HG02798 (cell line): ENCODE results near the gene GIMAP6.
"Not testable (repeated sequence)": the region's sequence is repeated elsewhere in the genome, so short reads cannot be mapped to it uniquely, and the experiment has no call there.

Experiments
- ATAC-seq: cut with Tn5 transposase; IDR thresholded peaks from one replicate; pipeline ENCODE4 v1.9.1; 2021; ENCODE audit warnings: mild to moderate bottlenecking; ENCODE audit not compliant: unreplicated experiment, poor library complexity

The GIMAP6 gene

GRCh38 chr7:150648353-150649079, 16.3 kb upstream of the GIMAP6 start:
- ATAC-seq = no peak

- ATAC-seq = no peak
These were observed 13.3 kb upstream of the GIMAP6 start for GRCh38 chr7:150645259-150646020.

- ATAC-seq = no peak
These were observed 10.7 kb upstream of the GIMAP6 start for GRCh38 chr7:150642926-150643325.

GRCh38 chr7:150641854-150642253, 9.7 kb upstream of the GIMAP6 start:
- no peak for ATAC-seq

- ATAC-seq = no peak
These were observed 1.7 kb upstream of the GIMAP6 start for GRCh38 chr7:150633926-150634325.

- ATAC-seq = peak; percentile 58
These were observed 930 bp downstream of the GIMAP6 start for GRCh38 chr7:150631084-150631826.

- ATAC-seq = no peak
These were observed 2.8 kb downstream of the GIMAP6 start for GRCh38 chr7:150629347-150629746.

- ATAC-seq = no peak
These were observed 4.2 kb downstream of the GIMAP6 start for GRCh38 chr7:150627959-150628358.

GRCh38 chr7:150626696-150627095, 5.5 kb downstream of the GIMAP6 start:
- no peak for ATAC-seq

GRCh38 chr7:150621376-150621775, 10.8 kb downstream of the GIMAP6 start:
- ATAC-seq = peak; percentile 33

GRCh38 chr7:150620617-150621371, 11.4 kb downstream of the GIMAP6 start:
- ATAC-seq = peak; percentile 57

- ATAC-seq = no peak
These were observed 12.1 kb downstream of the GIMAP6 start for GRCh38 chr7:150620061-150620460.

- not testable (repeated sequence) for ATAC-seq
These were observed 16.9 kb downstream of the GIMAP6 start for GRCh38 chr7:150615221-150615755.

- ATAC-seq = not testable (repeated sequence)
These were observed 17.8 kb downstream of the GIMAP6 start for GRCh38 chr7:150614426-150614825.

GRCh38 chr7:150613880-150614279, 18.3 kb downstream of the GIMAP6 start:
- no peak for ATAC-seq

- ATAC-seq = no peak
These were observed 19.3 kb downstream of the GIMAP6 start for GRCh38 chr7:150612925-150613324.

GRCh38 chr7:150610233-150610632, 22.0 kb downstream of the GIMAP6 start:
- no peak for ATAC-seq

- ATAC-seq = not testable (repeated sequence)
These were observed 28.6 kb downstream of the GIMAP6 start for GRCh38 chr7:150603600-150603999.

GRCh38 chr7:150595361-150595760, 36.8 kb downstream of the GIMAP6 start:
- ATAC-seq = no peak

- no peak for ATAC-seq
These were observed 37.4 kb downstream of the GIMAP6 start for GRCh38 chr7:150594805-150595204.
